Fibroblast of the aortic adventitia (primary cell): ENCODE measurements around the gene EPN1. TPM values are rescaled to one million over a fixed set of nuclear protein-coding genes. Genes with fewer than 3 reads are reported as not detected.

ENCODE experiments used
- DNase-seq: peaks from one replicate; pipeline ENCODE4 v3.0.0-alpha.2; 2010; ENCODE audit warnings: low read depth
- H3K4me3 ChIP-seq: 2 replicates; pipeline ENCODE4 v1.5.1; 2011; ENCODE audit warnings: low read depth, mild to moderate bottlenecking, control low read depth, low read length, moderate library complexity
- CTCF ChIP-seq: IDR thresholded peaks from 2 replicates; pipeline ENCODE4 v1.5.1; 2011; ENCODE audit warnings: mild to moderate bottlenecking, low read length, control low read depth, inconsistent platforms; ENCODE audit not compliant: insufficient read depth
- total RNA-seq: library from RNA; depleted of rRNA; stranded (reverse); fragments of >200 nt; gene quantifications from 2 replicates; pipeline ENCODE4 v1.2.3, GENCODE V29; 2012; ENCODE audit warnings: low replicate concordance

The EPN1 gene
- total RNA-seq, 1 donor = 60.6 TPM

- TF ChIP-seq CTCF = no peak
- no peak for DNase-seq
These were observed 19.4 kb upstream of the EPN1 start for GRCh38 chr19:55655648-55656040.

GRCh38 chr19:55656552-55656951, 18.5 kb upstream of the EPN1 start:
- peak overlapping the region; percentile 92 for H3K4me3 ChIP-seq
- no peak for TF ChIP-seq CTCF
- no peak for DNase-seq

More at GRCh38 chr19:55655648-55656040, 19.4 kb upstream of the EPN1 start:
- H3K4me3 ChIP-seq = peak overlapping the region; percentile 92

- no peak for DNase-seq
- peak overlapping the region; percentile 92 for H3K4me3 ChIP-seq
- TF ChIP-seq CTCF = no peak
These were observed 17.9 kb upstream of the EPN1 start for GRCh38 chr19:55656988-55657747.

- no peak overlapping the region for H3K4me3 ChIP-seq
- no peak for DNase-seq
- TF ChIP-seq CTCF = no peak
These were observed 16.1 kb upstream of the EPN1 start for GRCh38 chr19:55658846-55659459.

GRCh38 chr19:55659822-55660221, 15.2 kb upstream of the EPN1 start:
- TF ChIP-seq CTCF = no peak
- DNase-seq = no peak
- H3K4me3 ChIP-seq = no peak overlapping the region

GRCh38 chr19:55660404-55660803, 14.6 kb upstream of the EPN1 start:
- H3K4me3 ChIP-seq = no peak overlapping the region
- no peak for TF ChIP-seq CTCF
- DNase-seq = no peak

- no peak for DNase-seq
- no peak overlapping the region for H3K4me3 ChIP-seq
- no peak for TF ChIP-seq CTCF
These were observed 14.0 kb upstream of the EPN1 start for GRCh38 chr19:55660991-55661390.
